MM.1S (cell line): Measurements from ENCODE around the gene CUL1.

Experiments used
- DNase-seq: peaks from one replicate; pipeline ENCODE4 v3.0.0-alpha.2; 2015
- H2AFZ ChIP-seq: fragments of 300-600 bp; sonication (generic); 2 replicates; pipeline ENCODE4 v1.6.0; 2016; ENCODE audit warnings: antibody characterized with exemption, low read length
- H3F3A ChIP-seq: fragments of 300-600 bp; sonication (generic); 2 replicates; pipeline ENCODE4 v1.6.1; 2016; ENCODE audit warnings: mild to moderate bottlenecking, antibody characterized with exemption, low read length, moderate library complexity, mixed read lengths; ENCODE audit not compliant: insufficient read depth
- H3K27ac ChIP-seq: fragments of 300-600 bp; sonication (generic); 2 replicates; pipeline ENCODE4 v1.5.1; 2016; ENCODE audit warnings: mild to moderate bottlenecking, low read length
- H3K27me3 ChIP-seq: fragments of 300-600 bp; sonication (generic); replicated peaks from 2 replicates; pipeline ENCODE4 v1.6.0; 2016; ENCODE audit warnings: low read length; ENCODE audit not compliant: insufficient read depth
- H3K36me3 ChIP-seq: fragments of 300-600 bp; sonication (generic); replicated peaks from 2 replicates; pipeline ENCODE4 v1.6.1; 2016; ENCODE audit warnings: mild to moderate bottlenecking, low read length, mixed read lengths; ENCODE audit not compliant: insufficient read depth
- H3K4me1 ChIP-seq: fragments of 300-600 bp; sonication (generic); 2 replicates; pipeline ENCODE4 v1.6.1; 2016; ENCODE audit warnings: low read length, mixed read lengths
- H3K4me2 ChIP-seq: fragments of 300-600 bp; sonication (generic); 2 replicates; pipeline ENCODE4 v1.6.0; 2016; ENCODE audit warnings: low read depth, low read length
- H3K4me3 ChIP-seq: fragments of 300-600 bp; sonication (generic); 2 replicates; pipeline ENCODE4 v1.5.1; 2016; ENCODE audit warnings: low read length, mixed read lengths
- H3K79me2 ChIP-seq: fragments of 300-600 bp; sonication (generic); 2 replicates; pipeline ENCODE4 v1.6.1; 2016; ENCODE audit warnings: mixed run types, low read length, mixed read lengths
- H3K9ac ChIP-seq: fragments of 300-600 bp; sonication (generic); 2 replicates; pipeline ENCODE4 v1.6.1; 2016; ENCODE audit warnings: low read length, mixed read lengths
- H3K9me2 ChIP-seq: fragments of 300-600 bp; sonication (generic); replicated peaks from 2 replicates; pipeline ENCODE4 v1.6.1; 2016; ENCODE audit warnings: mild to moderate bottlenecking, low read length, mixed read lengths; ENCODE audit not compliant: insufficient read depth
- H3K9me3 ChIP-seq: fragments of 300-600 bp; sonication (generic); replicated peaks from 2 replicates; pipeline ENCODE4 v1.6.1; 2016; ENCODE audit warnings: mild to moderate bottlenecking, low read length, mixed read lengths; ENCODE audit not compliant: insufficient read depth
- H4K20me1 ChIP-seq: fragments of 300-600 bp; sonication (generic); 2 replicates; pipeline ENCODE4 v1.6.1; 2016; ENCODE audit warnings: mild to moderate bottlenecking, low read length, moderate library complexity, mixed read lengths; ENCODE audit not compliant: insufficient read depth
- EZH2 ChIP-seq: fragments of 300-600 bp; sonication (generic); optimal IDR thresholded peaks from 2 replicates; pipeline ENCODE3; 2017; ENCODE audit warnings: low read depth, mild to moderate bottlenecking, antibody characterized with exemption, low read length, mixed read lengths
- EZH2phosphoT487 ChIP-seq: fragments of 300-600 bp; sonication (generic); IDR thresholded peaks from 2 replicates; pipeline ENCODE4 v1.6.1; 2018; ENCODE audit warnings: antibody characterized with exemption, low read length
- TF ChIP-seq, protein P1 (sequence below): fragments of 300-600 bp; sonication (generic); IDR thresholded peaks from 2 replicates; pipeline ENCODE4 v1.5.1; 2016; ENCODE audit warnings: antibody characterized with exemption, low read length, mixed read lengths

Gene CUL1

GRCh38 chr7:148847815-148848734 is 149.4 kb downstream of the CUL1 start:
- Histone ChIP-seq H2AFZ (no peak overlapping the region), H3K9me2 (no peaks in the 10 kb centered on the region), H3K27ac (no peak overlapping the region), H3F3A (no peaks in the 10 kb centered on the region), H3K4me2 (no peak overlapping the region), H3K4me1 (0 out of 2 replicates have a peak, but pooled peaks cover 7% of the 10 kb centered on the region), H4K20me1 (peaks cover 56% of the 10 kb centered on the region), H3K79me2 (peaks cover 98% of the 10 kb centered on the region), H3K9me3 (no peaks in the 10 kb centered on the region), H3K27me3 (no peaks in the 10 kb centered on the region), H3K4me3 (no peak overlapping the region), H3K9ac (no peak overlapping the region), H3K36me3 (peaks cover 6% of the 10 kb centered on the region; the same call in 1 of the 2 replicates)
- TF ChIP-seq, protein P1, sequence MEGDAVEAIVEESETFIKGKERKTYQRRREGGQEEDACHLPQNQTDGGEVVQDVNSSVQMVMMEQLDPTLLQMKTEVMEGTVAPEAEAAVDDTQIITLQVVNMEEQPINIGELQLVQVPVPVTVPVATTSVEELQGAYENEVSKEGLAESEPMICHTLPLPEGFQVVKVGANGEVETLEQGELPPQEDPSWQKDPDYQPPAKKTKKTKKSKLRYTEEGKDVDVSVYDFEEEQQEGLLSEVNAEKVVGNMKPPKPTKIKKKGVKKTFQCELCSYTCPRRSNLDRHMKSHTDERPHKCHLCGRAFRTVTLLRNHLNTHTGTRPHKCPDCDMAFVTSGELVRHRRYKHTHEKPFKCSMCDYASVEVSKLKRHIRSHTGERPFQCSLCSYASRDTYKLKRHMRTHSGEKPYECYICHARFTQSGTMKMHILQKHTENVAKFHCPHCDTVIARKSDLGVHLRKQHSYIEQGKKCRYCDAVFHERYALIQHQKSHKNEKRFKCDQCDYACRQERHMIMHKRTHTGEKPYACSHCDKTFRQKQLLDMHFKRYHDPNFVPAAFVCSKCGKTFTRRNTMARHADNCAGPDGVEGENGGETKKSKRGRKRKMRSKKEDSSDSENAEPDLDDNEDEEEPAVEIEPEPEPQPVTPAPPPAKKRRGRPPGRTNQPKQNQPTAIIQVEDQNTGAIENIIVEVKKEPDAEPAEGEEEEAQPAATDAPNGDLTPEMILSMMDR = no peak
- TF ChIP-seq EZH2 (no peak), EZH2phosphoT487 (no peak)
- DNase-seq = no peak

DNA sequence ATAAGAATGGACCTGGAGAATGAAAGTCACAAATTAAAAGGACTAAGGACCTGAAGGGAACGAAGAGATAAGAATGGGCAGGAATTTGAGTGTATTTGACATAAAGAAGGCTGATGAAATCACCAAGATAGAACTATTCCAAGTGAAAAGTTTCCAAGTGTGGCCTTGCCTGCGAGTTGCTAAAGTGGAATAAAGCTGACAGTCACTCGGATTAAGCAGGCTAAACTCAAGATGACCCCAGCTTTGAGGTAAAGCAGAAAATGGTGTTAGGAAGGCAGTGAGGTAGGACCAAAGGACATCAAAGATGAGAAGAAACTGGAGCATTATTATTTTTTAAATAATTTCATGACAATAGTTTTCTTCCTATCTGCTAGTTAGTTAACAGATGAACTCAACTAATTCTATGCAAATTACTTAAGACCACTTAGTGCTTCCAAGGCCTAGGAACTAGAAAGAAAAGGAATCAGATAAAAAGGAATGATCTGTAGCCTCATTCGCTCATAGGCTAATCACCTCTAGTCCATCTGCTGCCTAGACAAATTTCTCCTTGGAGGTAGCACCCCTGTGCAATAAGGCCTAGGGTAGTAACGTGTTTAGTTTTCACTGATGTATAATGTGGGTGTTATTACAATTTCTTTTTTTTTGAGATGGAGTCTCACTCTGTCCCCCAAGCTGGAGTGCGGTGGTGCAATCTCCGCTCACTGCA is 150.8 kb downstream of the CUL1 start:
- H3K4me2 ChIP-seq = no peak overlapping the region
- H3K9me3 ChIP-seq = no peaks in the 10 kb centered on the region
- H2AFZ ChIP-seq = no peak overlapping the region
- peaks cover 100% of the 10 kb centered on the region for H3K79me2 ChIP-seq
- H3K9me2 ChIP-seq = no peaks in the 10 kb centered on the region
- TF ChIP-seq, protein P1 = no peak
- no peak for TF ChIP-seq EZH2phosphoT487
- no peak for TF ChIP-seq EZH2
- no peak for DNase-seq
- H4K20me1 ChIP-seq = peaks cover 67% of the 10 kb centered on the region
- no peak overlapping the region for H3K4me3 ChIP-seq
- H3K36me3 ChIP-seq = peaks cover 3% of the 10 kb centered on the region; the same call in 1 of the 2 replicates
- H3K4me1 ChIP-seq = 0 out of 2 replicates have a peak, but pooled peaks cover 7% of the 10 kb centered on the region
- no peak overlapping the region for H3K9ac ChIP-seq
- H3K27me3 ChIP-seq = no peaks in the 10 kb centered on the region
- no peak overlapping the region for H3K27ac ChIP-seq
- H3F3A ChIP-seq = no peaks in the 10 kb centered on the region

- Histone ChIP-seq H3F3A (no peaks in the 10 kb centered on the region), H3K27me3 (no peaks in the 10 kb centered on the region), H3K79me2 (peaks cover 100% of the 10 kb centered on the region), H3K9me2 (no peaks in the 10 kb centered on the region), H4K20me1 (peaks cover 76% of the 10 kb centered on the region), H2AFZ (no peak overlapping the region), H3K36me3 (no peaks in the 10 kb centered on the region; the same call in 1 of the 2 replicates), H3K4me1 (0 out of 2 replicates have a peak, but pooled peaks cover 7% of the 10 kb centered on the region), H3K9ac (no peak overlapping the region), H3K9me3 (no peaks in the 10 kb centered on the region), H3K27ac (no peak overlapping the region), H3K4me2 (no peak overlapping the region), H3K4me3 (no peak overlapping the region)
- TF ChIP-seq EZH2phosphoT487 = no peak
- TF ChIP-seq EZH2 = no peak
- TF ChIP-seq, protein P1 = no peak
- DNase-seq = no peak
Observed at GRCh38 chr7:148850564-148850963, 151.9 kb downstream of the CUL1 start.
